GM21515 (cell line): ENCODE results near the gene RETSAT.

Experiments
- ATAC-seq: cut with Tn5 transposase; IDR thresholded peaks from one replicate; pipeline ENCODE4 v1.9.1; 2021; ENCODE audit not compliant: unreplicated experiment

The RETSAT gene

GRCh38 chr2:85309699-85310321 is 44.5 kb downstream of the RETSAT start:
- ATAC-seq = no peak

- ATAC-seq = no peak
Measured at GRCh38 chr2:85308896-85309555, 45.3 kb downstream of the RETSAT start.

GRCh38 chr2:85308201-85308600 is 46.1 kb downstream of the RETSAT start:
- no peak for ATAC-seq

- ATAC-seq = no peak
Measured at GRCh38 chr2:85307527-85307897, 46.8 kb downstream of the RETSAT start.

GRCh38 chr2:85303780-85304531 is 50.4 kb downstream of the RETSAT start:
- no peak for ATAC-seq

- no peak for ATAC-seq
Measured at GRCh38 chr2:85302121-85302520, 52.2 kb downstream of the RETSAT start.
